Prostate gland (tissue), 2 donors: Measurements from ENCODE around the gene IFIT3. TPM values are rescaled to one million over a fixed set of nuclear protein-coding genes. Genes with fewer than 3 reads are reported as not detected.
A peak's percentile ranks its signal among the peaks of the same experiment; 100 is the strongest.

Experiments used
- DNase-seq: peaks from one replicate; pipeline ENCODE4 v3.0.0-alpha.2; 2019; ENCODE audit warnings: low spot score
- H3K27ac ChIP-seq, 2 donors: fragments of 200-600 bp; sonication (generic); 2 replicates each; pipeline ENCODE4 v1.5.1; 2017 to 2019
- H3K27me3 ChIP-seq: fragments of 200-600 bp; sonication (generic); replicated peaks from 2 replicates; pipeline ENCODE4 v1.5.1; 2019; ENCODE audit not compliant: insufficient read depth
- H3K36me3 ChIP-seq, 2 donors: fragments of 200-600 bp; sonication (generic); 1 replicate in 1 of 2; 2 replicates in 1 of 2; pipeline versions ENCODE4 v1.5.1 to v1.8.1; 2017 to 2019
- H3K4me1 ChIP-seq: fragments of 200-600 bp; sonication (generic); replicated peaks from 2 replicates; pipeline ENCODE4 v1.5.1; 2019
- H3K4me3 ChIP-seq, 2 donors: fragments of 200-600 bp; sonication (generic); 2 replicates each; pipeline ENCODE4 v1.5.1; 2017 to 2019
- H3K9me3 ChIP-seq: fragments of 200-600 bp; sonication (generic); 2 replicates; pipeline ENCODE4 v1.5.1; 2017
- POLR2A ChIP-seq: fragments of 450-650 bp; IDR thresholded peaks from one replicate; pipeline ENCODE4 v1.6.1; 2016; ENCODE audit warnings: antibody characterized with exemption, mild to moderate bottlenecking
- POLR2AphosphoS5 ChIP-seq: sonication (generic); formaldehyde crosslinking; IDR thresholded peaks from one replicate; pipeline ENCODE4 v1.6.1; 2017; ENCODE audit warnings: antibody characterized with exemption
- WGBS: methylation state at CpG from one replicate; pipeline ENCODE4 v1.1.5; 2018; 5-methylcytosine and 5-hydroxymethylcytosine counted together
- intact Hi-C: fragments of 100-400 bp; cut with DNase I; formaldehyde crosslinking; loops from one replicate; pipeline ENCODE4 v1.14.2; 2022
- total RNA-seq, 2 donors: library from RNA; depleted of rRNA; stranded (reverse); fragments of >200 nt; gene quantifications; one replicate each; pipeline ENCODE4 v1.1.0, GENCODE V29; 2016
- TF ChIP-seq, protein P1 (sequence below), 4 experiments: fragments of 200-600 bp in 2 of 4; fragments of 450-650 bp in 2 of 4; sonication (generic) in 2 of 4; IDR thresholded peaks; 1 replicate in 3 of 4; 2 replicates in 1 of 4; pipeline ENCODE4 v1.5.1; 2016 to 2019; ENCODE audit warnings: antibody characterized with exemption in 4 of 4, mild to moderate bottlenecking in 2 of 4, moderate library complexity in 2 of 4

Gene IFIT3, protein sequence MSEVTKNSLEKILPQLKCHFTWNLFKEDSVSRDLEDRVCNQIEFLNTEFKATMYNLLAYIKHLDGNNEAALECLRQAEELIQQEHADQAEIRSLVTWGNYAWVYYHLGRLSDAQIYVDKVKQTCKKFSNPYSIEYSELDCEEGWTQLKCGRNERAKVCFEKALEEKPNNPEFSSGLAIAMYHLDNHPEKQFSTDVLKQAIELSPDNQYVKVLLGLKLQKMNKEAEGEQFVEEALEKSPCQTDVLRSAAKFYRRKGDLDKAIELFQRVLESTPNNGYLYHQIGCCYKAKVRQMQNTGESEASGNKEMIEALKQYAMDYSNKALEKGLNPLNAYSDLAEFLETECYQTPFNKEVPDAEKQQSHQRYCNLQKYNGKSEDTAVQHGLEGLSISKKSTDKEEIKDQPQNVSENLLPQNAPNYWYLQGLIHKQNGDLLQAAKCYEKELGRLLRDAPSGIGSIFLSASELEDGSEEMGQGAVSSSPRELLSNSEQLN
- 1 to 10 TPM; 6.4 to 9.5 TPM for total RNA-seq

DNA sequence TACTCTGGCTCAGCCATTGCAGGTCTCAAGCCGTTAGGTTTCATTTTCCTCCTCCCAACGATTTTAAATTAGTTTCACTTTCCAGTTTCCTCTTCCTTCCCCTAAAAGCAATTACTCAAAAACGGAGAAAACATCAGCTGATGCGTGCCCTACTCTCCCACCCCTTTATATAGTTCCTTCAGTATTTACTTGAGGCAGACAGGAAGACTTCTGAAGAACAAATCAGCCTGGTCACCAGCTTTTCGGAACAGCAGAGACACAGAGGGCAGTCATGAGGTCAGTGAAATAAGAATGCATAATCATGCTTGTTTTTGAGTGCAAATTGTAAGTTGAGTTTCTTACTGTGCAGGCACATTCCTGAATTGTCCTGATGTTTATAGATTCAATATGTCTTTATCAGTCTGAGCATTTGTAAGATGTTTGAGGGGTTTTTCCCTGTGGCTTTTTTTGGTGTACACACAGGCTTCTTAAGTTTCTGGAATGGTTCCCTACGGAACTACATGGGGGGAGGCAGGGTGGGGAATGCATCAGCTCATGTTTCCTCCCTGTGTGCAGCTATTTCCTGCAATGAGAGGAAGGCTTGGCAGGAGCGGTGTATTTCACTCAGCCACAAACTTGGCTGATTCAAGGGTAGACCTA is at the start of gene IFIT3:
Gene IFIT3, plus strand, starts transcription at position 195 of the 639 bp plus-strand sequence. Its CDS starts 77 bp downstream, at position 272.
- Histone ChIP-seq H3K4me3 (peak within 1 kb of the TSS; percentile 20 to 34), H3K9me3 (no peaks in the 10 kb centered on the region), H3K27ac (peak within 1 kb of the TSS; percentile 68 to 70), H3K27me3 (no peaks in the 10 kb centered on the region), H3K36me3 (no peaks in the 10 kb centered on the region), H3K4me1 (no peaks in the 10 kb centered on the region)
- peak; percentile 52 for TF ChIP-seq POLR2AphosphoS5
- TF ChIP-seq, protein P1, sequence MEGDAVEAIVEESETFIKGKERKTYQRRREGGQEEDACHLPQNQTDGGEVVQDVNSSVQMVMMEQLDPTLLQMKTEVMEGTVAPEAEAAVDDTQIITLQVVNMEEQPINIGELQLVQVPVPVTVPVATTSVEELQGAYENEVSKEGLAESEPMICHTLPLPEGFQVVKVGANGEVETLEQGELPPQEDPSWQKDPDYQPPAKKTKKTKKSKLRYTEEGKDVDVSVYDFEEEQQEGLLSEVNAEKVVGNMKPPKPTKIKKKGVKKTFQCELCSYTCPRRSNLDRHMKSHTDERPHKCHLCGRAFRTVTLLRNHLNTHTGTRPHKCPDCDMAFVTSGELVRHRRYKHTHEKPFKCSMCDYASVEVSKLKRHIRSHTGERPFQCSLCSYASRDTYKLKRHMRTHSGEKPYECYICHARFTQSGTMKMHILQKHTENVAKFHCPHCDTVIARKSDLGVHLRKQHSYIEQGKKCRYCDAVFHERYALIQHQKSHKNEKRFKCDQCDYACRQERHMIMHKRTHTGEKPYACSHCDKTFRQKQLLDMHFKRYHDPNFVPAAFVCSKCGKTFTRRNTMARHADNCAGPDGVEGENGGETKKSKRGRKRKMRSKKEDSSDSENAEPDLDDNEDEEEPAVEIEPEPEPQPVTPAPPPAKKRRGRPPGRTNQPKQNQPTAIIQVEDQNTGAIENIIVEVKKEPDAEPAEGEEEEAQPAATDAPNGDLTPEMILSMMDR (IDR thresholded peaks at IDR 0.05): no peak
- DNase-seq: peak; percentile 37
- intact Hi-C loops: no loop called here
- 2% methylated on average over 7 of the region's 7 CpGs for WGBS

DNA sequence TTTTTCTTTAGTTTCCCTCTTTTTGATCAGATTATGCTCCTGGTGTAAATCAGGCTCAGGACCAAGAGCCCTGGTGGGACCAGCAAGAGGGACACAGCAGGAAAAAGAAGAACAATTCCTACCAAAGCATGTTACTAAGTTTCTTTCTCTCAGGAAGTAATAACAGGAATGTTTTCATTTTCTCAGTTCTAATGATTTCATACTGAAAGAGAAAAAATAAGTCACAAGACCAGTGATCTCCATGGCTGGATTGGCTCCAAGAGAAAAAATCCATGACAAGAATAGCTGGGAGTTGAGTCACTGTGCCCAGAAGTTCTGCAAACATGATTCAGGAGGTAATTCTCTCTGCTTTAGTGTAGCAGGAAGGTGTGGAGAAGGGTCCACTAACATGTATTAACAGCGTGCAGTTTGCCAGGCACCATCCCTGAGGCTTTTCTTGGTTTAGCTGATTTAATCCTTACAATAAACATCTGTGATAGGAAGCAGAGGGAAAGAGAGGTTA is 49.7 kb upstream of the IFIT3 start:
- TF ChIP-seq, protein P1 (IDR thresholded peaks at IDR 0.05): no peak
- TF ChIP-seq POLR2AphosphoS5: peak; percentile 86
- Histone ChIP-seq H3K4me1 (no peaks in the 10 kb centered on the region), H3K9me3 (no peaks in the 10 kb centered on the region), H3K27me3 (no peaks in the 10 kb centered on the region), H3K36me3 (no peaks in the 10 kb centered on the region), H3K4me3 (no peak overlapping the region), H3K27ac (peak overlapping the region; percentile 50 to 56)
- DNase-seq: peak; percentile 62
- 23% methylated on average over 1 of the region's 1 CpG for WGBS
- intact Hi-C loops: no loop called here

DNA sequence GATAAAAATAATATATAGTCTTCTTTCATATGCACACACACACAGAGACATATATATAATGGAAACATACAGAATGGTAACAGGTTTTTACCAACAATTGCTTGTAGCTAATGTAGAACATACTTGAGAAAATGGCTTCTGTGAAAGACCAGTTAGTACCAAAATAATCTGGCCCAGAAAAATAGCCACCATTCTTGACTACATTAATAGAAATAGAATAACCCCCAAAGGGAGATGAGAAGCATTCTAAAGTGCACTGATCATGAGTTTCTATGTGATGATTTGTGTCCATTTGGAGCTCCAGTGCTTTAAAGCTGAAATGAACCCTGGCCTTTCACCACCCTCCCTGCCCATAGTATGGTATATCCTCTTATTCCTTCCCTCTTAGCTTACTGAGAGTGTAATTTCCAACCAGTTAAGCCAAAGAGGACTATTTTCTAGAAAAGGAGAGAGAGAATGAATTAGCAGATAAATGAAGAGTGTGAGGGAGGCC is 48.9 kb upstream of the IFIT3 start:
- Histone ChIP-seq H3K4me1 (peaks cover 6% of the 10 kb centered on the region), H3K27ac (no peak overlapping the region)
- intact Hi-C loops: no loop called here

DNA sequence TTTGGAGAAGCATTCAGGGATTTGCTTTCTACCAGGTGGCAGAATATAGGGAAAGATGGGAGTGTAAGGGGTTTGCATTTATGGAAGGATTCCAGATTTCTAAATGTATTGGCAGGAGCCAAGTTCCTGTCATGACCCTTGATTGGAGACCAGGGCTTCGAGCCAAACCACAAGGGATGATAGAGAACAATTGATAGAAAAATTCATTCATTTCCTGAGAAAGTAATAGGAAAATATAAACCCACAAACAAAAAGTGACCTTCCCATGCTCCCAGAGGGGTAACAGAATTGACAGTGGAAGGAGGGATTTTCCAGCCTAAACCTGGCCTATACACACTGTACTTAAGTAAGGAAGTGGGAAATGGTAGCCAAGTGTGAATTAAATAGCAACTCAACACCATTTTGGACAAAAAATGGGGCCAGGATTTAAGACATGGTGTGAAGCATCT is 48.4 kb upstream of the IFIT3 start:
- Histone ChIP-seq H3K27me3 (no peaks in the 10 kb centered on the region), H3K36me3 (no peaks in the 10 kb centered on the region), H3K9me3 (no peaks in the 10 kb centered on the region), H3K27ac (no peak overlapping the region), H3K4me3 (no peak overlapping the region), H3K4me1 (peaks cover 7% of the 10 kb centered on the region)
- TF ChIP-seq POLR2A (no peak), POLR2AphosphoS5 (no peak)
- TF ChIP-seq, protein P1 (IDR thresholded peaks at IDR 0.05): no peak
- intact Hi-C loops: no loop called here
- 48% methylated on average over 1 of the region's 1 CpG for WGBS
- DNase-seq: no peak

More for the DNA sequence above, 48.9 kb upstream of the IFIT3 start:
- Histone ChIP-seq H3K9me3 (no peaks in the 10 kb centered on the region), H3K27me3 (no peaks in the 10 kb centered on the region), H3K4me3 (no peak overlapping the region), H3K36me3 (no peaks in the 10 kb centered on the region)
- TF ChIP-seq POLR2A (no peak), POLR2AphosphoS5 (no peak)
- TF ChIP-seq, protein P1 (IDR thresholded peaks at IDR 0.05): no peak
- DNase-seq: no peak
